H9 (cell line): ENCODE results near the gene FILIP1. TPM values are rescaled to one million over a fixed set of nuclear protein-coding genes. Genes with fewer than 3 reads are reported as not detected.

Source experiments
- DNase-seq: peaks from one replicate; pipeline ENCODE4 v3.0.0-alpha.2; 2017
- H2AFZ ChIP-seq: one replicate; pipeline ENCODE4 v1.6.1; 2013; ENCODE audit warnings: mild to moderate bottlenecking, low read length, control low read depth, moderate library complexity
- H2AK5ac ChIP-seq: 2 replicates; pipeline ENCODE4 v1.6.1; 2013; ENCODE audit warnings: low read length, control low read depth, mixed read lengths; ENCODE audit not compliant: insufficient read length
- H2BK120ac ChIP-seq: one replicate; pipeline ENCODE4 v1.6.1; 2013; ENCODE audit warnings: low read depth, mild to moderate bottlenecking, low read length, control low read depth, inconsistent platforms; ENCODE audit not compliant: poor library complexity, severe bottlenecking
- H2BK12ac ChIP-seq: 2 replicates; pipeline ENCODE4 v1.6.1; 2013; ENCODE audit warnings: low read length, control low read depth, mixed read lengths, low read depth; ENCODE audit not compliant: insufficient read length
- H2BK15ac ChIP-seq: 2 replicates; pipeline ENCODE4 v1.6.1; 2013; ENCODE audit warnings: low read depth, low read length, control low read depth
- H2BK20ac ChIP-seq: one replicate; pipeline ENCODE4 v1.6.1; 2013; ENCODE audit warnings: low read depth, mild to moderate bottlenecking, low read length, control low read depth, inconsistent platforms; ENCODE audit not compliant: poor library complexity, severe bottlenecking
- H2BK5ac ChIP-seq: 2 replicates; pipeline ENCODE4 v1.6.1; 2013; ENCODE audit warnings: low read length, control low read depth, mixed read lengths; ENCODE audit not compliant: insufficient read length
- H3K14ac ChIP-seq: 2 replicates; pipeline ENCODE4 v1.6.1; 2013; ENCODE audit warnings: low read length, control low read depth; ENCODE audit not compliant: insufficient read depth
- H3K18ac ChIP-seq: 2 replicates; pipeline ENCODE4 v1.6.1; 2013; ENCODE audit warnings: low read depth, mild to moderate bottlenecking, mixed read lengths, low read length, control low read depth; ENCODE audit not compliant: insufficient read length
- H3K23ac ChIP-seq: 2 replicates; pipeline ENCODE4 v1.6.1; 2013; ENCODE audit warnings: low read length, control low read depth, mixed read lengths, low read depth; ENCODE audit not compliant: insufficient read length
- H3K23me2 ChIP-seq: 2 replicates; pipeline ENCODE4 v1.6.1; 2013; ENCODE audit warnings: low read depth, mild to moderate bottlenecking, mixed read lengths, low read length, control low read depth; ENCODE audit not compliant: insufficient read length, poor library complexity, severe bottlenecking
- H3K27ac ChIP-seq: 2 replicates; pipeline ENCODE4 v1.5.1; 2013; ENCODE audit warnings: low read length, control low read depth, mixed read lengths, low read depth; ENCODE audit not compliant: insufficient read length
- H3K27me3 ChIP-seq: 2 replicates; pipeline ENCODE4 v1.6.1; 2013; ENCODE audit warnings: low read length, control low read depth, inconsistent platforms; ENCODE audit not compliant: insufficient read depth
- H3K4ac ChIP-seq: 2 replicates; pipeline ENCODE4 v1.6.1; 2013; ENCODE audit warnings: low read depth, mild to moderate bottlenecking, control low read depth, inconsistent platforms, low read length, moderate library complexity
- H3K4me1 ChIP-seq: 2 replicates; pipeline ENCODE4 v1.6.1; 2013; ENCODE audit warnings: low read length, control low read depth, inconsistent platforms; ENCODE audit not compliant: insufficient read depth
- H3K4me2 ChIP-seq: 2 replicates; pipeline ENCODE4 v1.6.1; 2013; ENCODE audit warnings: low read length, control low read depth, mixed read lengths; ENCODE audit not compliant: insufficient read length, insufficient read depth
- H3K56ac ChIP-seq: 2 replicates; pipeline ENCODE4 v1.6.1; 2013; ENCODE audit warnings: low read depth, mild to moderate bottlenecking, mixed read lengths, low read length, control low read depth; ENCODE audit not compliant: insufficient read length
- H3K79me1 ChIP-seq: 2 replicates; pipeline ENCODE4 v1.6.1; 2013; ENCODE audit warnings: low read depth, mild to moderate bottlenecking, moderate library complexity, low read length, control low read depth, inconsistent platforms; ENCODE audit not compliant: insufficient read depth, poor library complexity, severe bottlenecking
- H3K79me2 ChIP-seq: 2 replicates; pipeline ENCODE4 v1.6.1; 2013; ENCODE audit warnings: low read length, control low read depth, inconsistent platforms; ENCODE audit not compliant: insufficient read depth
- H3K9ac ChIP-seq: 2 replicates; pipeline ENCODE4 v1.6.1; 2013; ENCODE audit warnings: low read length, control low read depth, mixed read lengths; ENCODE audit not compliant: insufficient read length; ENCODE audit errors: extremely low read depth
- H3K9me3 ChIP-seq: one replicate; pipeline ENCODE4 v1.6.1; 2013; ENCODE audit warnings: low read depth, low read length, inconsistent platforms; ENCODE audit not compliant: control insufficient read depth
- H3T11ph ChIP-seq: one replicate; pipeline ENCODE4 v1.6.1; 2013; ENCODE audit warnings: mild to moderate bottlenecking, low read length, control low read depth, inconsistent platforms
- H4K20me1 ChIP-seq: one replicate; pipeline ENCODE4 v1.6.1; 2013; ENCODE audit not compliant: control insufficient read depth, insufficient read length, insufficient read depth
- H4K5ac ChIP-seq: 2 replicates; pipeline ENCODE4 v1.6.1; 2013; ENCODE audit warnings: low read depth, mild to moderate bottlenecking, mixed read lengths, low read length, control low read depth; ENCODE audit not compliant: insufficient read length
- H4K8ac ChIP-seq: replicated peaks from 2 replicates; pipeline ENCODE4 v1.6.1; 2013; ENCODE audit warnings: low read length, control low read depth, mixed read lengths, low read depth; ENCODE audit not compliant: insufficient read length
- H4K91ac ChIP-seq: 2 replicates; pipeline ENCODE4 v1.6.1; 2013; ENCODE audit warnings: low read depth, mild to moderate bottlenecking, moderate library complexity, mixed read lengths, low read length, control low read depth; ENCODE audit not compliant: insufficient read length
- H3K27ac Mint-ChIP-seq, 3 experiments: 2 replicates in 2 of 3; 3 replicates in 1 of 3; pipeline ENCODE4 v1.8.0; 2020 to 2021; ENCODE audit warnings: mixed read lengths in 3 of 3, mild to moderate bottlenecking in 1 of 3, moderate library complexity in 1 of 3
- H3K27me3 Mint-ChIP-seq: 2 replicates; pipeline ENCODE4 v1.8.0; 2021; ENCODE audit warnings: low read depth, mild to moderate bottlenecking, moderate library complexity, mixed read lengths
- H3K36me3 Mint-ChIP-seq, 3 experiments: 2 replicates in 2 of 3; 3 replicates in 1 of 3; pipeline ENCODE4 v1.8.0; 2020 to 2021; ENCODE audit warnings: low read depth in 3 of 3, mixed read lengths in 3 of 3; ENCODE audit not compliant: insufficient read depth in 1 of 3
- H3K4me1 Mint-ChIP-seq, 2 experiments: 2 replicates each; pipeline ENCODE4 v1.8.0; 2020; ENCODE audit warnings: mixed read lengths in 2 of 2
- H3K4me3 Mint-ChIP-seq, 2 experiments: 2 replicates in 1 of 2; 3 replicates in 1 of 2; pipeline ENCODE4 v1.8.0; 2020 to 2021; ENCODE audit warnings: mild to moderate bottlenecking in 2 of 2, mixed read lengths in 2 of 2, moderate library complexity in 1 of 2
- H3K9me3 Mint-ChIP-seq, 2 experiments: 2 replicates in 1 of 2; 3 replicates in 1 of 2; pipeline ENCODE4 v1.8.0; 2020; ENCODE audit warnings: mild to moderate bottlenecking in 2 of 2, mixed read lengths in 2 of 2, moderate library complexity in 1 of 2
- CTCF ChIP-seq: fragments of 200-600 bp; sonication (generic); conservative IDR thresholded peaks from 3 replicates; pipeline ENCODE4 v1.8.0; 2021; ENCODE audit warnings: antibody characterized with exemption, mild to moderate bottlenecking
- WGBS: extraction: QIAGEN DNeasy Blood & Tissue Kit; methylation state at CpG from one replicate; pipeline ENCODE4 v1.1.7; 2013; ENCODE audit warnings: missing lambda C conversion rate, low lambda C conversion rate, mixed read lengths; ENCODE audit not compliant: insufficient read length; ENCODE audit errors: extremely low coverage; 5-methylcytosine and 5-hydroxymethylcytosine counted together
- total RNA-seq: library from RNA; stranded (reverse); gene quantifications from 2 replicates; pipeline ENCODE4 v1.2.1, GENCODE V29; 2021

FILIP1 gene
- total RNA-seq, 1 experiment from 2014 or later: 10.5 TPM

DNA sequence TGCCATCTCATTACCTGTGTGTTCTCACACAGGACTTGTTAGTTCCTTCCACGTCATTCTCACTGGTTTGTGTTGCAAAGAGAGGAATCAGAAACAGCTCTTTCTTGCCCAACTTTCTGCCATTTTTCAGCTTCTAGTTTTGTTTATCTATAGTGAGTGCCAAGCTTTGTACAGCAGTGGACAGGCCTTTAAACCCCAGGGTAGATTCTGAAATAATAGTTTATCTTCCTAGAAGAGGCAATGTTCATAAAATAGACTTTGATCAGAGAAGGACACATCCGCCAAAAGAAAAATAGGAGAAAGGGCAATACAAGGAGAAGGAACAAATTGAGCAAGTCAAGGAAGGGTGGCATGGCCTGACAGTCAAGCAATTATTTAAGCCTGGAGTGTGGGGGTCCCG lies 191.3 kb downstream of the FILIP1 start:
- no CpG with 5 or more reads among the region's 3 CpGs for WGBS
- no peak overlapping the region for H3K4me3 Mint-ChIP-seq
- Histone ChIP-seq H2BK20ac (no peak overlapping the region), H2BK15ac (no peak overlapping the region), H3K23me2 (no peaks in the 10 kb centered on the region), H3K9me3 (no peaks in the 10 kb centered on the region), H3K14ac (no peak overlapping the region), H2BK5ac (no peak overlapping the region), H2BK12ac (no peak overlapping the region), H4K91ac (no peak overlapping the region), H3K79me1 (no peaks in the 10 kb centered on the region), H3K9ac (no peak overlapping the region), H3K4me2 (no peak overlapping the region), H3K4ac (no peak overlapping the region), H3K27me3 (no peaks in the 10 kb centered on the region), H2BK120ac (no peak overlapping the region), H4K20me1 (no peaks in the 10 kb centered on the region), H3T11ph (no peak overlapping the region), H3K4me1 (no peaks in the 10 kb centered on the region; the same call in 1 of the 2 replicates), H4K5ac (no peak overlapping the region), H3K79me2 (no peaks in the 10 kb centered on the region), H4K8ac (no peak overlapping the region), H3K23ac (no peak overlapping the region), H3K56ac (no peak overlapping the region), H2AK5ac (no peak overlapping the region), H2AFZ (no peak overlapping the region), H3K18ac (no peak overlapping the region), H3K27ac (no peak overlapping the region)
- no peaks in the 10 kb centered on the region for H3K36me3 Mint-ChIP-seq
- DNase-seq: no peak
- H3K27ac Mint-ChIP-seq: no peak overlapping the region
- no peak for TF ChIP-seq CTCF
- H3K4me1 Mint-ChIP-seq: peaks cover 17 to 19% of the 10 kb centered on the region in 2 experiments
- H3K27me3 Mint-ChIP-seq: no peaks in the 10 kb centered on the region
- H3K9me3 Mint-ChIP-seq: no peaks in the 10 kb centered on the region
